GM23248 (cell line): ENCODE measurements around the gene URM1. TPM values are rescaled to one million over a fixed set of nuclear protein-coding genes. Genes with fewer than 3 reads are reported as not detected.
A peak's percentile ranks its signal among the peaks of the same experiment; 100 is the strongest.

ENCODE experiments used
- DNase-seq: peaks from one replicate; pipeline ENCODE4 v3.0.0-alpha.2; 2015
- H2AFZ ChIP-seq: fragments of 200-600 bp; sonication (generic); 2 replicates; pipeline ENCODE4 v1.6.1; 2016; ENCODE audit warnings: antibody characterized with exemption
- H3F3A ChIP-seq: fragments of 200-600 bp; sonication (generic); 2 replicates; pipeline ENCODE4 v1.6.1; 2016; ENCODE audit warnings: mild to moderate bottlenecking, antibody characterized with exemption, mixed run types; ENCODE audit not compliant: insufficient read depth
- H3K27ac ChIP-seq: fragments of 200-600 bp; sonication (generic); 2 replicates; pipeline ENCODE4 v1.5.1; 2016; ENCODE audit warnings: mild to moderate bottlenecking
- H3K27me3 ChIP-seq: fragments of 200-600 bp; sonication (generic); replicated peaks from 2 replicates; pipeline ENCODE4 v1.6.1; 2016; ENCODE audit warnings: mild to moderate bottlenecking; ENCODE audit not compliant: insufficient read depth
- H3K36me3 ChIP-seq: fragments of 200-600 bp; sonication (generic); 2 replicates; pipeline ENCODE4 v1.6.1; 2016; ENCODE audit warnings: low read depth, mild to moderate bottlenecking
- H3K4me1 ChIP-seq: fragments of 200-600 bp; sonication (generic); 2 replicates; pipeline ENCODE4 v1.6.1; 2016; ENCODE audit warnings: mild to moderate bottlenecking; ENCODE audit not compliant: insufficient read depth
- H3K4me2 ChIP-seq: fragments of 200-600 bp; sonication (generic); one replicate; pipeline ENCODE4 v1.6.1; 2016; ENCODE audit warnings: mild to moderate bottlenecking; ENCODE audit not compliant: unreplicated experiment
- H3K4me3 ChIP-seq: fragments of 200-600 bp; sonication (generic); 2 replicates; pipeline ENCODE4 v1.5.1; 2016; ENCODE audit warnings: mild to moderate bottlenecking
- H3K79me2 ChIP-seq: fragments of 200-600 bp; sonication (generic); 2 replicates; pipeline ENCODE4 v1.6.1; 2016; ENCODE audit warnings: mild to moderate bottlenecking; ENCODE audit not compliant: insufficient read depth
- H3K9ac ChIP-seq: fragments of 200-600 bp; sonication (generic); 2 replicates; pipeline ENCODE4 v1.6.1; 2016; ENCODE audit warnings: mild to moderate bottlenecking
- H3K9me2 ChIP-seq: fragments of 200-600 bp; sonication (generic); 2 replicates; pipeline ENCODE4 v1.6.1; 2016; ENCODE audit warnings: mixed run types, mild to moderate bottlenecking, moderate library complexity; ENCODE audit not compliant: insufficient read depth
- H3K9me3 ChIP-seq: fragments of 200-600 bp; sonication (generic); one replicate; pipeline ENCODE4 v1.6.1; 2017; ENCODE audit warnings: low read depth
- H4K20me1 ChIP-seq: fragments of 200-600 bp; sonication (generic); 2 replicates; pipeline ENCODE4 v1.6.0; 2016; ENCODE audit not compliant: insufficient read depth
- EZH2 ChIP-seq: fragments of 200-600 bp; sonication (generic); IDR thresholded peaks from 2 replicates; pipeline ENCODE4 v1.6.1; 2018; ENCODE audit warnings: antibody characterized with exemption, mild to moderate bottlenecking; ENCODE audit not compliant: insufficient read depth, poor library complexity, severe bottlenecking
- EZH2phosphoT487 ChIP-seq: fragments of 200-600 bp; sonication (generic); IDR thresholded peaks from 2 replicates; pipeline ENCODE4 v1.6.1; 2018; ENCODE audit warnings: antibody characterized with exemption, moderate library complexity, mild to moderate bottlenecking, low read depth; ENCODE audit not compliant: insufficient read depth
- WGBS, 2 experiments: methylation state at CpG; one replicate each; pipeline ENCODE4 v1.1.6; 2015 to 2017; ENCODE audit warnings: low lambda C conversion rate in 2 of 2, low coverage in 1 of 2; ENCODE audit errors: missing lambda C conversion rate in 2 of 2; 5-methylcytosine and 5-hydroxymethylcytosine counted together
- in situ Hi-C: fragments of 300-500 bp; cut with MboI; formaldehyde crosslinking; loops from 2 replicates; pipeline ENCODE4 v1.15.0; 2020
- polyA plus RNA-seq: library from polyadenylated mRNA; unstranded; fragments of >200 nt; fragmentation: Nextera tagmentation; extraction: Ambion mirVana; gene quantifications from 2 replicates; pipeline ENCODE4 v1.2.1, GENCODE V29; 2016
- total RNA-seq: library from RNA; depleted of rRNA; stranded (reverse); fragments of >200 nt; shearing (Covaris generic); gene quantifications from 2 replicates; pipeline ENCODE4 v1.2.3, GENCODE V29; 2014

Gene URM1
- total and polyA plus RNA-seq, 2 experiments from 2014 or later, result 59.2 to 64.4 TPM

GRCh38 chr9:128339761-128340690, 31.1 kb upstream of the URM1 start, which contains the start of gene SLC27A4:
Gene SLC27A4 (plus strand): TSS chr9:128340527. CDS start chr9:128343133, 2,606 bp downstream.
- WGBS, 2 experiments, result 8 to 11% methylated on average over 40 to 52 of the region's 75 CpGs
- no peaks in the 10 kb centered on the region for H4K20me1 ChIP-seq
- in situ Hi-C loops, result no loop called here
- H3K9me2 ChIP-seq, result no peaks in the 10 kb centered on the region
- DNase-seq, result peak; percentile 93
- peaks cover 11% of the 10 kb centered on the region for H3K79me2 ChIP-seq
- H3K4me1 ChIP-seq, result no peaks in the 10 kb centered on the region
- peak within 1 kb of the TSS; percentile 17 for H3K27ac ChIP-seq
- H3K4me2 ChIP-seq, result peak within 1 kb of the TSS; percentile 95
- no peaks in the 10 kb centered on the region for H3K9me3 ChIP-seq
- TF ChIP-seq EZH2, result no peak
- TF ChIP-seq EZH2phosphoT487, result no peak
- peak within 1 kb of the TSS; percentile 91 for H2AFZ ChIP-seq
- H3K36me3 ChIP-seq, result no peaks in the 10 kb centered on the region
- peaks cover 11% of the 10 kb centered on the region for H3F3A ChIP-seq
- H3K27me3 ChIP-seq, result no peaks in the 10 kb centered on the region
- H3K9ac ChIP-seq, result peak within 1 kb of the TSS; percentile 69
- H3K4me3 ChIP-seq, result peak within 1 kb of the TSS; percentile 73

- peak; percentile 38 for DNase-seq
- Histone ChIP-seq H4K20me1 (no peaks in the 10 kb centered on the region), H3K9ac (peak overlapping the region; percentile 69), H3K4me3 (peak overlapping the region; percentile 73), H3K9me3 (no peaks in the 10 kb centered on the region), H3K79me2 (peaks cover 11% of the 10 kb centered on the region), H3K27me3 (no peaks in the 10 kb centered on the region), H2AFZ (peak overlapping the region; percentile 91), H3K4me1 (no peaks in the 10 kb centered on the region), H3K36me3 (peaks cover under 1% of the 10 kb centered on the region; the same call in 1 of the 2 replicates), H3K9me2 (no peaks in the 10 kb centered on the region), H3F3A (peaks cover 5% of the 10 kb centered on the region), H3K4me2 (peak overlapping the region; percentile 95), H3K27ac (0 out of 2 replicates have a peak overlapping the region, but pooled peaks have one; percentile 12)
- TF ChIP-seq EZH2, result no peak
- no peak for TF ChIP-seq EZH2phosphoT487
- 0 to 2% methylated on average over 19 to 36 of the region's 48 CpGs for WGBS, 2 experiments
- in situ Hi-C loops, result no loop called here
Measured at GRCh38 chr9:128340691-128341434, 30.3 kb upstream of the URM1 start.

GRCh38 chr9:128341435-128341849, 29.7 kb upstream of the URM1 start:
- peak overlapping the region; percentile 69 for H3K9ac ChIP-seq
- in situ Hi-C loops, result no loop called here

GRCh38 chr9:128342971-128343680, 28.0 kb upstream of the URM1 start:
- H3K9me2 ChIP-seq, result no peaks in the 10 kb centered on the region
- no peaks in the 10 kb centered on the region for H3K27me3 ChIP-seq
- in situ Hi-C loops, result no loop called here
- no peak overlapping the region for H3K27ac ChIP-seq
- no peak for DNase-seq
- H3K9ac ChIP-seq, result no peak overlapping the region
- TF ChIP-seq EZH2phosphoT487 (no peak), EZH2 (no peak)
- peaks cover 7% of the 10 kb centered on the region; the same call in 1 of the 2 replicates for H3K36me3 ChIP-seq
- H3K4me2 ChIP-seq, result no peak overlapping the region
- no peak overlapping the region for H2AFZ ChIP-seq
- peaks cover 5% of the 10 kb centered on the region for H3F3A ChIP-seq
- H4K20me1 ChIP-seq, result no peaks in the 10 kb centered on the region
- H3K4me3 ChIP-seq, result no peak overlapping the region
- no peaks in the 10 kb centered on the region for H3K9me3 ChIP-seq
- peaks cover 11% of the 10 kb centered on the region for H3K79me2 ChIP-seq
- no peaks in the 10 kb centered on the region for H3K4me1 ChIP-seq
- WGBS, 2 experiments, result 91 to 93% methylated on average over 8 of the region's 8 CpGs

More at GRCh38 chr9:128341435-128341849, 29.7 kb upstream of the URM1 start:
- Histone ChIP-seq H3K4me3 (peak overlapping the region; percentile 73), H3K79me2 (peaks cover 11% of the 10 kb centered on the region), H3K27me3 (no peaks in the 10 kb centered on the region), H3K4me1 (no peaks in the 10 kb centered on the region), H2AFZ (peak overlapping the region; percentile 91), H3K4me2 (peak overlapping the region; percentile 95), H3F3A (peaks cover 5% of the 10 kb centered on the region), H3K36me3 (peaks cover 3% of the 10 kb centered on the region; the same call in 1 of the 2 replicates), H4K20me1 (no peaks in the 10 kb centered on the region), H3K27ac (0 out of 2 replicates have a peak overlapping the region, but pooled peaks have one; percentile 12), H3K9me3 (no peaks in the 10 kb centered on the region), H3K9me2 (no peaks in the 10 kb centered on the region)
- DNase-seq, result peak; percentile 84
- TF ChIP-seq EZH2phosphoT487 (no peak), EZH2 (no peak)
- WGBS, 2 experiments, result 18 to 20% methylated on average over 13 of the region's 13 CpGs
